ENCODE data around the gene DLGAP3. TPM values are rescaled to one million over a fixed set of nuclear protein-coding genes. Genes with fewer than 3 reads are reported as not detected.
A peak's percentile ranks its signal among the peaks of the same experiment; 100 is the strongest.

The DLGAP3 gene
- total and polyA plus RNA-seq, 5 experiments from 2014 or later, result 0.06 to 0.81 (median 0.27) TPM

DNA sequence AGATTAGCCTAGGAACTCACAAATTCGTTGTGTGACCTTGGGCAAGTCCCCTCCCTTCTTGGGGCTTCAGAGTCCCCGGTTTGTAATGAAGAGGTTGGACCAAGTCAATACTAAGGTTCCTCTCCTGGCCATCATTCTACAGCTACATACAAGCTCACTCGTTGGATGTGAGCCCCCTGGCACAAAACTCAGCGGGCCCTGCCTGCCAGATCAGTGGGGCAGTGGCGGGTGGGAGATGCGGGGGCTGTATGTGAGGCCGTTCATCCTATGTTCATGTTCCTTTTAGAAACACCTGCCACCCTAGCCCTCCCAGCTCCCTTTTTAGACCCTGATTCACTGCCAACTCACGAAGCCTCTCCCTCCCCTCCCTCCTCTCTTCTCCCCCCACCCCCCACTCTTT is 2.1 kb downstream of the DLGAP3 start:
- H3K4me1 Mint-ChIP-seq, result peaks cover 8 to 16% (median 10%) of the 10 kb centered on the region in 4 donors
- ATAC-seq, result no peak
- peaks cover 0 to 2% (median 0%) of the 10 kb centered on the region in 3 donors for H3K36me3 Mint-ChIP-seq
- peak overlapping the region in 2 of 10 donors; percentile 7 to 11 for H3K4me3 Mint-ChIP-seq
- H3K27ac Mint-ChIP-seq, result no peak overlapping the region
- H3K9me3 Mint-ChIP-seq, result peaks cover 0 to 8% (median 0%) of the 10 kb centered on the region in 9 donors
- peaks cover 35 to 82% (median 57%) of the 10 kb centered on the region in 5 donors for H3K27me3 Mint-ChIP-seq
- POLR2A ChIA-PET, result no interaction called here
- DNase-seq, result no peak

DNA sequence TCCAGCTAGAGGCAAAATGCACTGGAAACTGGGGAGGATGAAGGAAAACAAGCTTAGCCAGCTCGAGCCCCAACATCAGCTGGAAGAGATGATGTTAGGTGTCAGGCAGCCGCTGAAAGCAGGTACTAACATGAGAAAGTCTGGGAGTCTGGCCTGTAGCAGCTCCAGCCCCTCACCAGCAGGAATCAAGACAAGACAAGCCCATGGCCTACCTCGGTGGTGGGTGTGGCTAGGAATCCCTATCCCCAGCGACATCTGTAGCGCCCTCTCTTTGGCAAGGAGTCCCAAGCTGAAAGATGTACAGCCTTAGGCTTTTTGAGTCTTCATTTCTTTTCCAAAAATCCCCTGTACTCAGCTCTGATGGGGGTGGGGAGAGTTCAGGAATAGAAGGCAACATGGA is 2.6 kb downstream of the DLGAP3 start:
- Mint-ChIP-seq H3K4me3 (peak overlapping the region in 1 of 10 donors; percentile 11), H3K36me3 (peaks cover 0 to 2% (median 0%) of the 10 kb centered on the region in 3 donors), H3K27me3 (peaks cover 38 to 82% (median 61%) of the 10 kb centered on the region in 5 donors), H3K9me3 (peaks cover 0 to 8% (median 0%) of the 10 kb centered on the region in 9 donors), H3K4me1 (peaks cover 8 to 16% (median 10%) of the 10 kb centered on the region in 4 donors), H3K27ac (no peak overlapping the region)
- POLR2A ChIA-PET, result no interaction called here
- DNase-seq (no peak), ATAC-seq (no peak)

DNA sequence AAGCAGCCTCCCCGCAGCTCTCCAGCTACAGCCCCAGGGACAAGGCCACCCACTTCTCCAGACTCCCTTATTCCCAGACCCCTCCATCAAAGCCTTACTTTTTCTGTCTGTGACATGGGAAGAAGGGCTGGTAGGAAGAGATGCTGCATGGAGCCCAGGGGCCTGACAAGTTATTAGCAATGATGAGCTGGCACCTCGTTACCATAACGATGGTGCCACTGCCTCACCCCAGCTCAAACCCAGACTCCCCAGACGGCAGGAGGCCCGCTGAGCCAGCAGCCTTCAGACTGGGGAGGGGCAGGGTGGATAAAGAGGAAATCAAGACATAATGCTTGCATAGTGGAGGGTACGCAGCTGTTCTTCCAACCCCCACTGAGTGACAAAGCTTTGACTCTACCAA is 3.3 kb downstream of the DLGAP3 start:
- DNase-seq (no peak), ATAC-seq (no peak)
- peaks cover 8 to 16% (median 10%) of the 10 kb centered on the region in 4 donors for H3K4me1 Mint-ChIP-seq
- peaks cover 0 to 2% (median 0%) of the 10 kb centered on the region in 3 donors for H3K36me3 Mint-ChIP-seq
- POLR2A ChIA-PET, result no interaction called here
- H3K9me3 Mint-ChIP-seq, result peaks cover 0 to 8% (median 0%) of the 10 kb centered on the region in 9 donors
- no peak overlapping the region for H3K4me3 Mint-ChIP-seq
- H3K27ac Mint-ChIP-seq, result no peak overlapping the region
- peaks cover 43 to 84% (median 66%) of the 10 kb centered on the region in 5 donors for H3K27me3 Mint-ChIP-seq

DNA sequence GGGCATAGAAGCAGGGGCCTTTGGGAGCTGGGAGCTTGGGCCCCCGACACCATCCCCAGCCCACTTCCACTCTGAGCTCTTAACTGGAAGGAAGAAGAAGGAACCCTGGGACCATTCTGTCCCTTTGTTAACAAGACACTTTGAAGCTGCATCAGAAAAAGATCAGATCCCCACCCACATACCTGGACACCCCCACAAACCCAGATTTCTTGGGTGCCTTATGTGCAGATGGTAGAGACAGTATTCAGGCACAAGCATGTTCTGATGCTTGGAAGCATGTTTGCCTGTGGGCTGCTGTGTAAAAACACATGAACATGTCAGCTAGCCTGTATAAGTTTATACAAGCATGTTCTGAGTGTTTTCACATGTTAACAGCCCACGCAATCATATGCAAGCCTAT is 3.7 kb downstream of the DLGAP3 start:
- POLR2A ChIA-PET, result no interaction called here
- no peak for ATAC-seq
- peaks cover 0 to 8% (median 0%) of the 10 kb centered on the region in 9 donors for H3K9me3 Mint-ChIP-seq

DNA sequence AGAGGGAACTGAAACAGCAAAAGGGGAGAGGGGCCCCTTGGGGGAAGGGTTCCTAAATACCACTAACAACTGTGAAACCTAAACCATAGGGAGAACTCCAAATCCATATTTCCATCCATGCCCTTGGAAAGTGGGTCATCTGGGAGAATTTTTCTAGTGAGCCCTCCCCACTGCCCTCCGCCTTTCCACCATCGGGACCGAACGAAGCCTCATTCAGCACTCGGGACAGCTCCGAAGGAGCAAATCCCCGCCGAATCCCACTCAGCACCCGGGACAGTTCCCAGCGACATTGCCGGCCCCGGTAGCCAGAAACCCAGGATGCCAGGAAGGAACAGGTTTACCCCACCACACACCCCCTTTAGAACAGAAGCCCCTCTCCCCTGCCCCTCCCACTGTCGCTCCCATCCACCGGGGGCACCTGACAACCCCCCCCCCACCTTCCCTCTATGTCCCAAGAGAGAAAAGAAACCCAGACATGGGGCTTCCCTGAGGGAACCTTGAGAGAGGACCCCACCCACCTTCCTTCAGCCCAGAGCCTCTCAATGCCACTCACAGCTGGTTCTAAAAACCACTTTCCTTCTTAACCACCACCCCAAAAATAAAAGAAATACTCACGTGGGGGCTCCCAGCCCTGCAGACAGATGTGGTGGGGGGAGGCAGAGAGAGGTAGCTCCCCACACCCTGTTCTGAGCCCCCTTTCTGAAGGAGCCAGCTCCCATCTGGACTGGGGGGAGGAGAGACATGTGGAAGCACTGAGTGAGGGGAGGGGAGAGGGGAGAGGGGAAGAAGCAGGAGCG is 4.5 kb downstream of the DLGAP3 start:
- Mint-ChIP-seq H3K9me3 (peaks cover 0 to 8% (median 0%) of the 10 kb centered on the region in 9 donors), H3K4me1 (peaks cover 8 to 18% (median 9%) of the 10 kb centered on the region in 4 donors), H3K27ac (no peak overlapping the region), H3K36me3 (no peaks in the 10 kb centered on the region), H3K27me3 (peaks cover 52 to 93% (median 75%) of the 10 kb centered on the region in 5 donors), H3K4me3 (no peak overlapping the region)
- peak in 1 of 2 donors; percentile 47 for ATAC-seq
- POLR2A ChIA-PET, result no interaction called here
- peak in 9 of 10 donors; percentile 20 to 60 (median 50) for DNase-seq

More for the DNA sequence above, 3.7 kb downstream of the DLGAP3 start:
- peaks cover 8 to 16% (median 10%) of the 10 kb centered on the region in 4 donors for H3K4me1 Mint-ChIP-seq
- H3K36me3 Mint-ChIP-seq, result peaks cover 0 to 2% (median 0%) of the 10 kb centered on the region in 3 donors
- no peak for DNase-seq
- H3K4me3 Mint-ChIP-seq, result peak overlapping the region in 1 of 10 donors; percentile 24
- H3K27me3 Mint-ChIP-seq, result peaks cover 46 to 85% (median 70%) of the 10 kb centered on the region in 5 donors
- H3K27ac Mint-ChIP-seq, result no peak overlapping the region

DNA sequence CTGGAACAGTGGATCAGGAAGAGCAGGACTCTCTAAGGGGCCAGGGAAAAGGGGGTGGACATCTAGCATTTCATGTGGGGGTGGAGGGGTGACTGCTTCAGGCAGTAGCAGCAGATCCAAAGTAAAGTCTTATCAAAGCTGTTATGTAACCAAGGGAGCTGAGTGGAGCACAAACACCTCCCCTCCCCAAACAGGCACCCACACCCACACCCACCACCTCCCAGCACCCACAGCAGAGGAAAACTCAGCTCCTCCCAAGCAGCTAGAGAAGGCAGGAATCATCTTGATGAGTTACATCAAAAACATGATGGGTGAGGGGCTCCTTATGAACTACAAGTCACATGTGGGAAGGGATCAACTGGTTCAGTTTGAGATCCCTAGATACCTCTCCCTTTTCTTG is 6.0 kb downstream of the DLGAP3 start:
- ATAC-seq (no peak), DNase-seq (no peak)
- Mint-ChIP-seq H3K9me3 (peaks cover 0 to 7% (median 0%) of the 10 kb centered on the region in 9 donors), H3K27me3 (peaks cover 51 to 98% (median 78%) of the 10 kb centered on the region in 5 donors), H3K36me3 (no peaks in the 10 kb centered on the region), H3K4me1 (peaks cover 3 to 21% (median 8%) of the 10 kb centered on the region in 4 donors), H3K4me3 (no peak overlapping the region), H3K27ac (no peak overlapping the region)
- POLR2A ChIA-PET, result no interaction called here

DNA sequence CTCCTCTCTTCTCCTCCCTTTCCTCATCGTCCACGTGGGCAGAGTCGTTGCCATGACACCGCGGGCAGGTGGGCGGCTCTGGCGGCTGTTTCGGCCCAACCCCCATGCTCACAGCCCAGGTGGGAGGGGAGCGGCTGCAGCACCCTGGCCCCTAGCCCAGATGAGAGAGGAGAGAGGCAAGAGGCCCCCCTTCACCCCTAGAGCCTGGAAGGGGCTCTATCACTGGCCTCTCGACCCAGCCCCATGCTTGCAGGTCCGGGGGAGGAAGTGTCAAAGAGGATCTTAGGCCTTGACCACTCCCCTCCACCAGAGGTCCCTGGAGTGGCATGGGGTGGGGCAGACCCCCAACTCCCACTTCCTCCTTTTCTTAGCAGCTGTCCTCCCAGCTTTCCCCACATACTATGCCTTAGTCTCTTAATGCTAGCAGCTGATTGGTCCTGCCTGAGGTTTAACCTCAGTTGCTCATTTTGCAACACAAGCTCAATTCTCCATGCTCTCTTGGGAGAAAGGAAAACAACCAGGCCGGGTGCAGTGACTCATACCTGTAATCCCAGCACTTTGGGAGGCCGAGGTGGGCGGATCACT is 10.4 kb downstream of the DLGAP3 start:
- POLR2A ChIA-PET, result no interaction called here
- Mint-ChIP-seq H3K27ac (no peak overlapping the region), H3K9me3 (peaks cover 0 to 4% (median 0%) of the 10 kb centered on the region in 9 donors), H3K36me3 (no peaks in the 10 kb centered on the region), H3K27me3 (peaks cover 36 to 81% (median 53%) of the 10 kb centered on the region in 5 donors), H3K4me1 (peaks cover 0 to 15% (median 8%) of the 10 kb centered on the region in 4 donors), H3K4me3 (peak overlapping the region in 1 of 10 donors; percentile 43)
- DNase-seq (no peak), ATAC-seq (no peak)

DNA sequence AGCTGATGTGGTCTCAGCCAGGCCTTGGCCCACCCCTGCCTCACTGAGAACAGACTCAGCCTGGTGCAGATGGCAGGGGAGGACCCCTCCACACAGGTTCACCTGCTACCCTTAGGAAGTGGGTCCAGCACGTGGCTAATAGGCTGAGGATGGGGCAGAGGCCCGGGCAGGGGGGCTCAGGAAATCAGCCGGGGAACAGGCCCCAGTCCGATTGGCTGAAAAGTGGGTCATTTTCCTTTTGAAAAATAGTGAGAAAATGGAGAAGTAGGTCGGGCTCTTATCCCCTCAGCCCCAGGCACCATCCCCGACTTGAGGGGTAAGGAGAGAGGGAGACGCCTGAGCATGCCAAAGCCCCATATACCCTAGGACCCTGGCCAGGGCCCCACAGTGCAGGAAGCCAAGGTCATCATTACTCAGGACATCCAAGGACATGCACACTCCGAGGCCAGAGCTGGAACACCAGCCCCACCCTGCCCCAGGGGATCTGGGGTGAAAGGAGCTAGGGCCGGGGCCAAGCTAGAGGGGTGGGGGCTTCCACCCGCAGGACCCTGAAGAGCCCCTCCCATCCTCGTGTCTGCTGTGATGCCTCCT is 11.0 kb downstream of the DLGAP3 start:
- H3K9me3 Mint-ChIP-seq, result peaks cover 0 to 1% (median 0%) of the 10 kb centered on the region in 9 donors
- DNase-seq (peak in 1 of 10 donors; percentile 9), ATAC-seq (no peak)
- no peaks in the 10 kb centered on the region for H3K36me3 Mint-ChIP-seq
- H3K27me3 Mint-ChIP-seq, result peaks cover 32 to 75% (median 49%) of the 10 kb centered on the region in 5 donors
- H3K4me3 Mint-ChIP-seq, result no peak overlapping the region
- H3K4me1 Mint-ChIP-seq, result peaks cover 0 to 15% (median 6%) of the 10 kb centered on the region in 4 donors
- POLR2A ChIA-PET, result no interaction called here
- no peak overlapping the region for H3K27ac Mint-ChIP-seq

DNA sequence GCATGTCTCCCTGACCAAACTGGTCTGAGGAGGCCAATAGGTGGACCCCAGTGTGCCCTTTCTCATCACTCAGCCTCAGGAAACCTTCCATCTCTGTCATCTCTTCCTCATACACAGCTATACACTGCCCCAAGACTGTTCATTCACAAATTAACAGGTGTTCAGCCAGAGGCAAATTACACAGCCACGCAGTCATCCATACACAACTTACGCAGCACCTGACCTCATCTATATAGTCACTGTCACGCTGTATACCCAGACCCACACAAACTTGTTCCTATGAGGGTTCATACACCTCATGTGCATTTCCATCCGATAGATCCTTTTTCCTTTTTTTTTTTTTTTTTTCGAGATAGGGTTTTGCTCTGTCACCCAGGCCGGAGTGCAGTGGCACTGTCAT is 12.4 kb downstream of the DLGAP3 start:
- Mint-ChIP-seq H3K27me3 (peaks cover 23 to 60% (median 35%) of the 10 kb centered on the region in 5 donors), H3K27ac (no peak overlapping the region), H3K9me3 (no peaks in the 10 kb centered on the region), H3K36me3 (no peaks in the 10 kb centered on the region), H3K4me1 (peaks cover 0 to 15% (median 6%) of the 10 kb centered on the region in 4 donors), H3K4me3 (no peak overlapping the region)
- DNase-seq (no peak), ATAC-seq (no peak)
- POLR2A ChIA-PET, result no interaction called here

DNA sequence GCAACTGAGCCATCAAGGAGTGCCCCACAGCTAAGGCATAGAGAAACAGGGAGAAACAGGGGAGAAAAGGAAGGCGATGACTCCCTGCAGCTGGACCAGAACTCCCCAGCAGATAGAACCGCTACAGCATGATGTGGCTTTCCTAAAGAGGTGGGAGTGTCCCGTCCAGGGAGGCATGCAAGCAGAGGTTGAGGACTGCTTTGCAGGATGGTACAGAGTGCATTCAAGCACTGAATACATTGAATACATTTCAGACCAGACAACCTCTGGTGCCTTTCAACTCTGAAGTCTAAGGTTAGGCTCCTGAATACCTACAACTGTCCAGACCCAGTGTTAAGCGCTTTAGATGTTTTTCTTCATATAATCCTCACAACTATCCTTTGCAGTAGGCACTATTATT is 13.3 kb downstream of the DLGAP3 start:
- H3K27me3 Mint-ChIP-seq, result peaks cover 15 to 51% (median 26%) of the 10 kb centered on the region in 5 donors
- H3K36me3 Mint-ChIP-seq, result no peaks in the 10 kb centered on the region
- no peak for DNase-seq
- H3K9me3 Mint-ChIP-seq, result no peaks in the 10 kb centered on the region
- ATAC-seq, result no peak
- POLR2A ChIA-PET, result no interaction called here
- H3K4me3 Mint-ChIP-seq, result no peak overlapping the region
- no peak overlapping the region for H3K27ac Mint-ChIP-seq
- H3K4me1 Mint-ChIP-seq, result peaks cover 0 to 15% (median 6%) of the 10 kb centered on the region in 4 donors

DNA sequence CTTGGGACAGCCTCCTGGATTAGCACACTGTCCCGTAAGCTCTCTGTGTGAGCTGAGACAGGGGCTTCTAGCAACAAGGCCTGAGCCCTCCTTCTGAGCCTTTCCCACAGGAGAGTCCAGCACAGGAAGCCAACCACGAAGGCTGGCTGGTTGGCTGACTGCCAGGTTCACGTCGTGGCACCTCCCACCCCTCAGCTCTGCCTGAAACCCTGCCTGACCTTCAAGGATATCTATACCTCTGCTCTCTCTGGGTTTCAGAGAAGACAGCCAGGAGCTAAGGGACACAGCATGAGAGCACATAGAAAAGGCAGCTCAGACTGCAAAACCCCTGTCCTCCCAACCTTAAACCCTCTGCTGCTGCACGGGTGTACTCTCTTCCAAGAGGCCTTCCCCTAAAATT is 13.9 kb downstream of the DLGAP3 start:
- no peak overlapping the region for H3K4me3 Mint-ChIP-seq
- POLR2A ChIA-PET, result no interaction called here
- no peaks in the 10 kb centered on the region for H3K9me3 Mint-ChIP-seq
- H3K4me1 Mint-ChIP-seq, result peaks cover 0 to 15% (median 6%) of the 10 kb centered on the region in 4 donors
- ATAC-seq, result no peak
- no peak overlapping the region for H3K27ac Mint-ChIP-seq
- no peaks in the 10 kb centered on the region for H3K36me3 Mint-ChIP-seq
- DNase-seq, result no peak
- peaks cover 11 to 45% (median 23%) of the 10 kb centered on the region in 5 donors for H3K27me3 Mint-ChIP-seq

DNA sequence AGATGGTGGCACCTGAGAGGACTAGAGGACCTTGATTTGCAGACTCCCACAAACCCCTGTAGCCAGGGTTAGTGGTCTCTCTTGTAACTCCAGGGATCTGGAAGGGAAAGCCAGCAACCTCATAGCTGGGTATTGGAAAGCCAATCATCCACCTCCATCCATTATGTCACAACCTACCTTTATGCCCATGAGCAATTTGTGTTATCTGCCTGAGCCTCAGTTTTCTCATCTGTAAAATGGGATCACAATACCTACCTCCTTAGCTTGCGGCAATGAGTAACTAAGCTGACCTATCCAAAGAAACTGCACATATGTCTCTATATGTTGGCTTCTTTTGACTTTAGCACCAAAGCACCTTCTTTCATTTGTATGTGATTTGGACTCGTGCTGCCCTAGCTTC is 14.5 kb downstream of the DLGAP3 start:
- no peak overlapping the region for H3K27ac Mint-ChIP-seq
- H3K27me3 Mint-ChIP-seq, result peaks cover 5 to 40% (median 21%) of the 10 kb centered on the region in 5 donors
- POLR2A ChIA-PET, result no interaction called here
- DNase-seq (no peak), ATAC-seq (no peak)
- no peak overlapping the region for H3K4me3 Mint-ChIP-seq
- H3K4me1 Mint-ChIP-seq, result peaks cover 0 to 13% (median 6%) of the 10 kb centered on the region in 4 donors
- H3K36me3 Mint-ChIP-seq, result no peaks in the 10 kb centered on the region
- no peaks in the 10 kb centered on the region for H3K9me3 Mint-ChIP-seq

DNA sequence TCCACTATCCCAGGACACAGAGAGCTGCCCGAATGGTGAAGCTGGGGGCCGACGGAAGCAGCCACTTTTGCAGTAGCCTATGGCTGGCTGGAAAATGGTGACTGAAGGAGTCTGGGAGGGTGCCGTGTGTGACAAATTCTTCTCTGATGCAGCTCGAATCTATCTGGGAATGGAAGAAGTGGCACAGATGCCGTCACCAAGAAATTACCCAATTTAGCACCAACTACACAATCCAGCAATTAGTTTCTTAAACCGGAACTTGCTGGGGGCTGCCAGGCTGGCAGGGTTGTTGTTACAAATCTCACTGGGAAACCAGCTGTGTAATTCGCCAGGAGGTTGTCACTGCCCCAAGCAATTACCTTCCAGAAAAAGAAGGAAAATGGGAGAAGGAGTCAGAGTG is 18.0 kb downstream of the DLGAP3 start:
- no peaks in the 10 kb centered on the region for H3K9me3 Mint-ChIP-seq
- no peak overlapping the region for H3K4me3 Mint-ChIP-seq
- ATAC-seq (no peak), DNase-seq (no peak)
- POLR2A ChIA-PET, result no interaction called here
- peaks cover 6 to 30% (median 13%) of the 10 kb centered on the region in 5 donors for H3K27me3 Mint-ChIP-seq
- peaks cover 0 to 5% (median 0%) of the 10 kb centered on the region in 3 donors for H3K36me3 Mint-ChIP-seq
- H3K27ac Mint-ChIP-seq, result no peak overlapping the region
- H3K4me1 Mint-ChIP-seq, result peaks cover 0 to 2% (median 0%) of the 10 kb centered on the region in 4 donors
